Keratinocyte (primary cell): ENCODE measurements around the gene THRAP3. TPM values are rescaled to one million over a fixed set of nuclear protein-coding genes. Genes with fewer than 3 reads are reported as not detected.

Experiments used
- DNase-seq: peaks from one replicate; pipeline ENCODE4 v3.0.0-alpha.2; 2011; ENCODE audit warnings: low read depth, missing footprints, low spot score
- FAIRE-seq: peaks from 2 replicates; lab custom pipeline; 2011; peaks lifted over from hg19 to GRCh38; lab: Jason Lieb, UNC
- H2AFZ ChIP-seq: 2 replicates; pipeline ENCODE4 v1.6.0; 2012; ENCODE audit warnings: low read length, control low read depth, inconsistent platforms; ENCODE audit not compliant: control insufficient read depth
- H3K27ac ChIP-seq: 2 replicates; pipeline ENCODE4 v1.5.1; 2011; ENCODE audit warnings: low read length; ENCODE audit not compliant: control insufficient read depth, insufficient read depth
- H3K27me3 ChIP-seq: 3 replicates; pipeline ENCODE4 v1.6.0; 2011; ENCODE audit warnings: low read length; ENCODE audit not compliant: control insufficient read depth, insufficient read depth; ENCODE audit errors: extremely low read depth
- H3K36me3 ChIP-seq, 2 experiments: 2 replicates in 1 of 2; 3 replicates in 1 of 2; pipeline ENCODE4 v1.5.1; 2011; ENCODE audit warnings: low read length in 2 of 2, mild to moderate bottlenecking in 1 of 2; ENCODE audit not compliant: control insufficient read depth in 2 of 2, insufficient read depth in 2 of 2; ENCODE audit errors: extremely low read depth in 1 of 2
- H3K4me1 ChIP-seq: 3 replicates; pipeline ENCODE4 v1.5.1; 2011; ENCODE audit warnings: low read length; ENCODE audit not compliant: control insufficient read depth, insufficient read depth; ENCODE audit errors: extremely low read depth
- H3K4me2 ChIP-seq: 3 replicates; pipeline ENCODE4 v1.6.0; 2011; ENCODE audit warnings: low read depth, low read length; ENCODE audit not compliant: control insufficient read depth, insufficient read depth; ENCODE audit errors: extremely low read depth
- H3K4me3 ChIP-seq, 3 experiments: fragments of 200-600 bp in 1 of 3; sonication (generic) in 1 of 3; 2 replicates in 2 of 3; 3 replicates in 1 of 3; pipeline ENCODE4 v1.5.1; 2011 to 2016; ENCODE audit warnings: low read length in 3 of 3, mild to moderate bottlenecking in 3 of 3, control low read depth in 2 of 3, inconsistent platforms in 1 of 3, low read depth in 1 of 3, mixed read lengths in 1 of 3, mixed run types in 1 of 3, moderate library complexity in 1 of 3; ENCODE audit not compliant: control insufficient read depth in 2 of 3, insufficient read depth in 2 of 3; ENCODE audit errors: extremely low read depth in 1 of 3
- H3K79me2 ChIP-seq: 2 replicates; pipeline ENCODE4 v1.6.0; 2012; ENCODE audit warnings: low read length; ENCODE audit not compliant: control insufficient read depth, insufficient read depth
- H3K9ac ChIP-seq: 3 replicates; pipeline ENCODE4 v1.6.0; 2011; ENCODE audit warnings: low read length; ENCODE audit not compliant: control insufficient read depth, insufficient read depth; ENCODE audit errors: extremely low read depth
- H3K9me1 ChIP-seq: 3 replicates; pipeline ENCODE4 v1.6.0; 2011; ENCODE audit warnings: low read length; ENCODE audit not compliant: control insufficient read depth, insufficient read depth; ENCODE audit errors: extremely low read depth
- H3K9me3 ChIP-seq: 2 replicates; pipeline ENCODE4 v1.5.1; 2012; ENCODE audit warnings: low read depth, low read length; ENCODE audit not compliant: control insufficient read depth
- H4K20me1 ChIP-seq: 3 replicates; pipeline ENCODE4 v1.6.0; 2011; ENCODE audit warnings: low read length; ENCODE audit not compliant: control insufficient read depth, insufficient read depth; ENCODE audit errors: extremely low read depth
- CTCF ChIP-seq, 3 experiments: IDR thresholded peaks in 1 of 3; conservative IDR thresholded peaks in 1 of 3; optimal IDR thresholded peaks in 1 of 3; 2 replicates in 2 of 3; 3 replicates in 1 of 3; pipeline versions ENCODE3 to v1.5.1; 2011; ENCODE audit warnings: low read length in 3 of 3, mild to moderate bottlenecking in 3 of 3, moderate library complexity in 2 of 3, control low read depth in 1 of 3, inconsistent platforms in 1 of 3; ENCODE audit not compliant: insufficient read depth in 2 of 3; ENCODE audit errors: extremely low read depth in 1 of 3
- EZH2 ChIP-seq: IDR thresholded peaks from one replicate; pipeline ENCODE4 v1.6.1; 2012; ENCODE audit warnings: inconsistent platforms, mild to moderate bottlenecking, low read length, moderate library complexity
- dilution Hi-C: fragments of 300-500 bp; cut with MboI; formaldehyde crosslinking; loops from one replicate; pipeline ENCODE4 v1.7.0; 2020; ENCODE audit warnings: low sequenced_read_pairs; ENCODE audit not compliant: extremely low pct_ligation_motif_present
- polyA plus RNA-seq, 5 experiments: library from polyadenylated mRNA; depleted of rRNA in 3 of 5; stranded (reverse) in 3 of 5; stranded (forward) in 1 of 5; unstranded in 1 of 5; fragments of >200 nt; gene quantifications; 1 replicate in 1 of 5; 2 replicates in 3 of 5; 3 replicates in 1 of 5; pipeline versions ENCODE4 v1.2.1 to v1.2.3, GENCODE V29; 2011 to 2012; ENCODE audit warnings: missing spikeins in 2 of 5, low read depth in 1 of 5, low replicate concordance in 1 of 5

Gene THRAP3
- polyA plus RNA-seq, 1 donor (not counting 4 experiments of a cell fraction or from before 2014, with no cell fraction given), result 79.6 TPM

- H3K9me3 ChIP-seq, result no peaks in the 10 kb centered on the region
- no peak overlapping the region for H3K4me3 ChIP-seq
- no peak for DNase-seq
- no peaks in the 10 kb centered on the region for H3K9me1 ChIP-seq
- H4K20me1 ChIP-seq, result no peaks in the 10 kb centered on the region
- H3K4me1 ChIP-seq, result peaks cover 16% of the 10 kb centered on the region
- dilution Hi-C loops, result no loop called here
- no peaks in the 10 kb centered on the region for H3K27me3 ChIP-seq
- TF ChIP-seq CTCF (optimal IDR thresholded peaks at IDR 0.05 in 1 of 3, IDR thresholded peaks at IDR 0.05 in 1 of 3, conservative IDR thresholded peaks at IDR 0.05 in 1 of 3; ENCODE audit: extremely low read depth in 1 of 3, insufficient read depth in 2 of 3, low read length in 3 of 3) (no peak), EZH2 (no peak)
- no peak overlapping the region for H3K9ac ChIP-seq
- no peak overlapping the region for H2AFZ ChIP-seq
- peaks cover 0 to 1% of the 10 kb centered on the region in 2 experiments for H3K36me3 ChIP-seq
- H3K79me2 ChIP-seq, result no peaks in the 10 kb centered on the region
- no peak for FAIRE-seq
- H3K4me2 ChIP-seq, result no peak overlapping the region
- no peak overlapping the region for H3K27ac ChIP-seq
These were observed 104.5 kb downstream of the THRAP3 start for GRCh38 chr1:36328713-36329112.

GRCh38 chr1:36329817-36330216 is 105.6 kb downstream of the THRAP3 start:
- peaks cover 16% of the 10 kb centered on the region for H3K4me1 ChIP-seq
- H3K9me1 ChIP-seq, result no peaks in the 10 kb centered on the region
- no peak overlapping the region for H3K4me2 ChIP-seq
- FAIRE-seq (no peak), DNase-seq (no peak)
- no peak overlapping the region for H3K9ac ChIP-seq
- H4K20me1 ChIP-seq, result no peaks in the 10 kb centered on the region
- no peaks in the 10 kb centered on the region for H3K27me3 ChIP-seq
- H3K4me3 ChIP-seq, result no peak overlapping the region
- peaks cover 0 to 1% of the 10 kb centered on the region in 2 experiments for H3K36me3 ChIP-seq
- H2AFZ ChIP-seq, result no peak overlapping the region
- dilution Hi-C loops, result no loop called here
- no peaks in the 10 kb centered on the region for H3K9me3 ChIP-seq
- H3K27ac ChIP-seq, result no peak overlapping the region
- H3K79me2 ChIP-seq, result no peaks in the 10 kb centered on the region
- TF ChIP-seq CTCF (optimal IDR thresholded peaks at IDR 0.05 in 1 of 3, IDR thresholded peaks at IDR 0.05 in 1 of 3, conservative IDR thresholded peaks at IDR 0.05 in 1 of 3; ENCODE audit: extremely low read depth in 1 of 3, insufficient read depth in 2 of 3, low read length in 3 of 3) (no peak), EZH2 (no peak)
